Astrocyte of the spinal cord (primary cell): ENCODE data around the gene RAD51.
A peak's percentile ranks its signal among the peaks of the same experiment; 100 is the strongest.

ENCODE experiments used
- DNase-seq: peaks from one replicate; pipeline ENCODE4 v3.0.0; 2011; ENCODE audit warnings: low read depth, low spot score
- H3K4me3 ChIP-seq: 2 replicates; pipeline ENCODE4 v1.5.1; 2011; ENCODE audit warnings: low read depth, mild to moderate bottlenecking, low read length, moderate library complexity
- in situ Hi-C: cut with HindIII; loops from 2 replicates; pipeline ENCODE4 v1.10.0; 2017; ENCODE audit warnings: low sequenced_read_pairs
- TF ChIP-seq, protein P1 (sequence below): IDR thresholded peaks from 2 replicates; pipeline ENCODE4 v1.5.1; 2012; ENCODE audit warnings: low read depth, mild to moderate bottlenecking, low read length, inconsistent platforms

Gene RAD51

GRCh38 chr15:40739047-40739446, 44.1 kb downstream of the RAD51 start:
- H3K4me3 ChIP-seq = no peak overlapping the region
- in situ Hi-C loops = no loop called here
- TF ChIP-seq, protein P1, sequence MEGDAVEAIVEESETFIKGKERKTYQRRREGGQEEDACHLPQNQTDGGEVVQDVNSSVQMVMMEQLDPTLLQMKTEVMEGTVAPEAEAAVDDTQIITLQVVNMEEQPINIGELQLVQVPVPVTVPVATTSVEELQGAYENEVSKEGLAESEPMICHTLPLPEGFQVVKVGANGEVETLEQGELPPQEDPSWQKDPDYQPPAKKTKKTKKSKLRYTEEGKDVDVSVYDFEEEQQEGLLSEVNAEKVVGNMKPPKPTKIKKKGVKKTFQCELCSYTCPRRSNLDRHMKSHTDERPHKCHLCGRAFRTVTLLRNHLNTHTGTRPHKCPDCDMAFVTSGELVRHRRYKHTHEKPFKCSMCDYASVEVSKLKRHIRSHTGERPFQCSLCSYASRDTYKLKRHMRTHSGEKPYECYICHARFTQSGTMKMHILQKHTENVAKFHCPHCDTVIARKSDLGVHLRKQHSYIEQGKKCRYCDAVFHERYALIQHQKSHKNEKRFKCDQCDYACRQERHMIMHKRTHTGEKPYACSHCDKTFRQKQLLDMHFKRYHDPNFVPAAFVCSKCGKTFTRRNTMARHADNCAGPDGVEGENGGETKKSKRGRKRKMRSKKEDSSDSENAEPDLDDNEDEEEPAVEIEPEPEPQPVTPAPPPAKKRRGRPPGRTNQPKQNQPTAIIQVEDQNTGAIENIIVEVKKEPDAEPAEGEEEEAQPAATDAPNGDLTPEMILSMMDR = no peak
- DNase-seq = no peak

GRCh38 chr15:40739854-40740253, 44.9 kb downstream of the RAD51 start:
- in situ Hi-C loops = no loop called here
- TF ChIP-seq, protein P1 = no peak
- no peak for DNase-seq
- no peak overlapping the region for H3K4me3 ChIP-seq

DNA sequence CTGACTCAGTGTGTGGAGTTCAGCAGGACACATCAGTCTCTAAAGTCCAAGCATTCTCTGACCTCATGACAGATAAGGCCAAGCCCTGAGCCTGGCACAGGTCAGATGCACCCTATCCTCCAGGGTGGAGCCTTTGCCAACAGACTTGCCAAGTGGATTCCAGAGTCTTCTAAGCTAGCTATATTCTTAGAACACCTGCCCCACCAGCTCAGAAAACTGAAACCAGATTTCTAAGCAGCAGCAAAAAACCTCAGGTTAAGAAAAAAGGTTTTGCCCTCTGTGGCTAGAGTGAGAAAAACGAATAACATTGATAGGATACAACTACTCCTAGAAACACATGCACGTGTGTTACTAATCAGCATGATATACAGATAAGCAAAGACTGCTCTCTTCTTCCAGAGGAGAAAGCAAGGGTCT, 48.5 kb downstream of the RAD51 start:
- DNase-seq = no peak
- TF ChIP-seq, protein P1 = no peak
- in situ Hi-C loops = no loop called here
- no peak overlapping the region for H3K4me3 ChIP-seq

DNA sequence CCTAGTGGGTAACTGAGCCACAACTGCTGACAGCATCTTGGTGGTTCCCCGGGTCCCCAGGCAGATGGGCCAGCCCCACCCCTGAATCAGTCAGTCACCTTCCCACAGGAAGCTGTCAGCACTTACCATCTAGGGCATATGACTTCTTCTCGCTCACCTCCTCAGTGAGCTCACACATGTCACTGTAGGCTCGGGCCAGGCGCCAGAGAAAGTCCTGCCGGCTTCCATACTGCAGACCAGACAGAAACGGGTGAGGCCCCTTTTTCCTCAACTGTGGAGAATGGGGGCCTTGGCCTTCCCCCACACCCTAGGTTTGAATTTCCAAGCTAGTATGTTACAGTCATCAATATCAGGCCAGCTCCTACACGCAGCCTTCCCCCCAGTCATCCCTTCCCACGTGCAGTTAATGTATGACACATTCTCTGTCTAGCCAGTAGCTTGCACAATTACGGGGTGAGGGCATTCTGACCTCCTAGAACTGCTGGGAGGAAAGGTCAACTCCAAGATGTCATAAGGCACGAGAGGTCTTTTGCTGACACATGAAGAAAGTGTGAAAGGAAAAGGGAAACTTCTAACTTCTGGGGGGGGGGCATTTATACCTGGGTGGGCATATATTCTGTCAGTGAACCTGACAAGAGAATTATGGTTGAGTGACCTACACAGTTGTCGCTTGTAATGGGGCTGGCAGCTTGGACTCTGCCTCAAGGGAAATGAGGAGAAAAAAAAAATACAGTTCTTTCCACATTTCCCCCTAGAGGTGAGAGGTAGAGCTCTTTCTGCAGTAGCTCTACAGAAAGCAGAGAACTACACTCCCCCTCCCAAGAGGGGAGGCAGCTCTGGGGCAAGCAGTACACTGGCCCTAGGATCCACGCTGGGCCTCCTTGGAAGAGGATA, 49.2 kb downstream of the RAD51 start:
- TF ChIP-seq, protein P1 = no peak
- H3K4me3 ChIP-seq = no peak overlapping the region
- in situ Hi-C loops = no loop called here
- peak; percentile 18 for DNase-seq

DNA sequence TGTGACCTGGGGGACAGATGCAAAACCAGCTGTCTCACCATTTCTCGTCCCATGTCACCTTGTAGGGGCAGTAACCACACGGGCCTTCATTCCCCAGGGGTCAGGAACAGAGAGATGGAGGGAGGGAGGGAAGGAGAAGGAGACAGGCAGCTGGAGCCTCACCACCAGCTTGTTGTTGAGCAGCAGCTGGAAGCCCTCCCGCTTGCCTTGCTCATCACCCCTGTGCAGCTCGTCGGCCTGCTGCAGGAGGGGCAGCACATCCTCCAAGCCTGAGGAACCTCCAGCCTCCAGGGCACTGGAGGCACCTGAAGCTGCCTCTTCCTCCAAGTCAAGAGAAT, 49.8 kb downstream of the RAD51 start:
- TF ChIP-seq, protein P1 = no peak
- H3K4me3 ChIP-seq = no peak overlapping the region
- no peak for DNase-seq
- in situ Hi-C loops = no loop called here

GRCh38 chr15:40746916-40747418, 52.0 kb downstream of the RAD51 start:
- no peak overlapping the region for H3K4me3 ChIP-seq
- TF ChIP-seq, protein P1 = no peak
- no peak for DNase-seq
- in situ Hi-C loops = no loop called here
